ENCODE results near the gene TEX48. TPM values are rescaled to one million over a fixed set of nuclear protein-coding genes. Genes with fewer than 3 reads are reported as not detected.

The TEX48 gene
- total and polyA plus RNA-seq, 2 donors (not counting 1 experiment from before 2014, with no cell fraction given): not detected

GRCh38 chr9:114666851-114667250 lies 15.1 kb downstream of the TEX48 start:
- Histone ChIP-seq H3K4me2 (replicated peaks; ENCODE audit: low read depth, low read length, poor library complexity, severe bottlenecking) (no peak overlapping the region), H3K79me2 (ENCODE audit: control insufficient read depth, insufficient read depth, low read length) (no peaks in the 10 kb centered on the region), H3K9me3 (ENCODE audit: control extremely low read depth in 1 of 3, control insufficient read depth in 2 of 3, insufficient read depth in 1 of 3, low read length in 2 of 3) (no peaks in the 10 kb centered on the region), H3K27ac (ENCODE audit: low read length in 2 of 2) (no peak overlapping the region), H2AFZ (ENCODE audit: insufficient read depth, low read depth, low read length, poor library complexity, severe bottlenecking) (no peak overlapping the region), H3K4me3 (ENCODE audit: control extremely low read depth in 1 of 5, extremely low read depth in 1 of 5, insufficient read depth in 1 of 5, low read depth in 2 of 5, low read length in 4 of 5) (no peak overlapping the region), H3K27me3 (replicated peaks in 1 of 4; ENCODE audit: control extremely low read depth in 1 of 4, control insufficient read depth in 3 of 4, insufficient read depth in 4 of 4, low read length in 3 of 4) (no peaks in the 10 kb centered on the region), H3K4me1 (ENCODE audit: control insufficient read depth in 2 of 2, insufficient read depth in 2 of 2, low read length in 2 of 2) (peaks cover 0 to 4% of the 10 kb centered on the region in 2 donors), H3K36me3 (replicated peaks in 1 of 2; ENCODE audit: control extremely low read depth in 1 of 2, control insufficient read depth in 1 of 2, extremely low read depth in 1 of 2, insufficient read depth in 2 of 2, low read length in 1 of 2) (no peaks in the 10 kb centered on the region), H3K9ac (ENCODE audit: low read length) (no peak overlapping the region), H4K20me1 (ENCODE audit: control insufficient read depth, insufficient read depth, low read length, poor library complexity, severe bottlenecking) (no peaks in the 10 kb centered on the region)
- H3K4me3 Mint-ChIP-seq: no peak overlapping the region
- no peak for ATAC-seq (ENCODE audit: low read depth)
- no peak for TF ChIP-seq EZH2 (IDR thresholded peaks at IDR 0.05; ENCODE audit: borderline replicate concordance, insufficient read depth, low read depth, low read length, poor library complexity, severe bottlenecking)
- TF ChIP-seq, protein P1, sequence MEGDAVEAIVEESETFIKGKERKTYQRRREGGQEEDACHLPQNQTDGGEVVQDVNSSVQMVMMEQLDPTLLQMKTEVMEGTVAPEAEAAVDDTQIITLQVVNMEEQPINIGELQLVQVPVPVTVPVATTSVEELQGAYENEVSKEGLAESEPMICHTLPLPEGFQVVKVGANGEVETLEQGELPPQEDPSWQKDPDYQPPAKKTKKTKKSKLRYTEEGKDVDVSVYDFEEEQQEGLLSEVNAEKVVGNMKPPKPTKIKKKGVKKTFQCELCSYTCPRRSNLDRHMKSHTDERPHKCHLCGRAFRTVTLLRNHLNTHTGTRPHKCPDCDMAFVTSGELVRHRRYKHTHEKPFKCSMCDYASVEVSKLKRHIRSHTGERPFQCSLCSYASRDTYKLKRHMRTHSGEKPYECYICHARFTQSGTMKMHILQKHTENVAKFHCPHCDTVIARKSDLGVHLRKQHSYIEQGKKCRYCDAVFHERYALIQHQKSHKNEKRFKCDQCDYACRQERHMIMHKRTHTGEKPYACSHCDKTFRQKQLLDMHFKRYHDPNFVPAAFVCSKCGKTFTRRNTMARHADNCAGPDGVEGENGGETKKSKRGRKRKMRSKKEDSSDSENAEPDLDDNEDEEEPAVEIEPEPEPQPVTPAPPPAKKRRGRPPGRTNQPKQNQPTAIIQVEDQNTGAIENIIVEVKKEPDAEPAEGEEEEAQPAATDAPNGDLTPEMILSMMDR (IDR thresholded peaks at IDR 0.05): no peak
- WGBS (ENCODE audit: insufficient coverage): 77% methylated on average over 3 of the region's 4 CpGs
- no peak for DNase-seq
- no peak overlapping the region for H3K27ac Mint-ChIP-seq
- H3K9me3 Mint-ChIP-seq (ENCODE audit: insufficient read depth): no peaks in the 10 kb centered on the region
- peaks cover 12% of the 10 kb centered on the region for H3K27me3 Mint-ChIP-seq
- CTCF ChIA-PET: interaction anchor here (1.0 to 2.3 kb wide), 2 partner anchors 14 kb away, joined by 3 to 12 read pairs; no protein-coding TSS in a partner anchor
- H3K4me1 Mint-ChIP-seq: peaks cover 5% of the 10 kb centered on the region
- intact Hi-C loops (cut with micrococcal nuclease): loop anchor here (5.0 kb wide), 1 partner anchor 130 kb away; no protein-coding TSS in a partner anchor
- POLR2A ChIA-PET: no interaction called here

DNA sequence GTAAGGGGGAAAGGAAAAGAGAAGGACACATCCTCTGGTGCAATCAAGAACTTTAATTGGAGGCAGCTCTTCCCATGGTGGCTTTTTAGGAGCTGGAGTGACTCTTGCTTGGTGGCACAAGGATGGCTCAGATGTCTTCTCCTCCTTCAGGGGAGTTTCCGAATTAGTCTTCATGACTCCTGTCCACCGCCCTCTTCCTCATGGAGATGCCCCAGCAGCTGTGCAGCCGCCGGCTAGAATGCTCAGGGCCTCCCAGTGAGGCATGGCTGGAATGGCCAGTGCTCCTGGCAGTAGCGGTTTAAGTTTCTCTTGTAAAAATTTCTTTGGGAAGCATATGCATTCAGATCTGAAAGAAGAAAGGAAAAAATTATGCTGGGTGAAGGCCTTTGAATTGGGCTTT lies 15.6 kb downstream of the TEX48 start:
- Histone ChIP-seq H3K9ac (ENCODE audit: low read length) (no peak overlapping the region), H4K20me1 (ENCODE audit: control insufficient read depth, insufficient read depth, low read length, poor library complexity, severe bottlenecking) (no peaks in the 10 kb centered on the region), H3K27me3 (replicated peaks in 1 of 4; ENCODE audit: control extremely low read depth in 1 of 4, control insufficient read depth in 3 of 4, insufficient read depth in 4 of 4, low read length in 3 of 4) (no peaks in the 10 kb centered on the region), H2AFZ (ENCODE audit: insufficient read depth, low read depth, low read length, poor library complexity, severe bottlenecking) (no peak overlapping the region), H3K9me3 (ENCODE audit: control extremely low read depth in 1 of 3, control insufficient read depth in 2 of 3, insufficient read depth in 1 of 3, low read length in 2 of 3) (no peaks in the 10 kb centered on the region), H3K4me1 (ENCODE audit: control insufficient read depth in 2 of 2, insufficient read depth in 2 of 2, low read length in 2 of 2) (peaks cover 0 to 6% of the 10 kb centered on the region in 2 donors), H3K79me2 (ENCODE audit: control insufficient read depth, insufficient read depth, low read length) (no peaks in the 10 kb centered on the region), H3K4me2 (replicated peaks; ENCODE audit: low read depth, low read length, poor library complexity, severe bottlenecking) (no peak overlapping the region), H3K36me3 (replicated peaks in 1 of 2; ENCODE audit: control extremely low read depth in 1 of 2, control insufficient read depth in 1 of 2, extremely low read depth in 1 of 2, insufficient read depth in 2 of 2, low read length in 1 of 2) (no peaks in the 10 kb centered on the region), H3K4me3 (ENCODE audit: control extremely low read depth in 1 of 5, extremely low read depth in 1 of 5, insufficient read depth in 1 of 5, low read depth in 2 of 5, low read length in 4 of 5) (no peak overlapping the region), H3K27ac (ENCODE audit: low read length in 2 of 2) (no peak overlapping the region)
- CTCF ChIA-PET: interaction anchor here (1.0 to 2.3 kb wide), 2 partner anchors 13 to 15 kb away, joined by 3 to 12 read pairs; no protein-coding TSS in a partner anchor
- TF ChIP-seq, protein P1 (IDR thresholded peaks at IDR 0.05): no peak
- TF ChIP-seq EZH2 (IDR thresholded peaks at IDR 0.05; ENCODE audit: borderline replicate concordance, insufficient read depth, low read depth, low read length, poor library complexity, severe bottlenecking): no peak
- H3K27me3 Mint-ChIP-seq: peaks cover 12% of the 10 kb centered on the region
- POLR2A ChIA-PET: no interaction called here
- DNase-seq (no peak), ATAC-seq (ENCODE audit: low read depth) (no peak)
- no peak overlapping the region for H3K27ac Mint-ChIP-seq
- WGBS (ENCODE audit: insufficient coverage): 96% methylated on average over 4 of the region's 5 CpGs
- H3K4me3 Mint-ChIP-seq: no peak overlapping the region
- peaks cover 6% of the 10 kb centered on the region for H3K4me1 Mint-ChIP-seq
- H3K9me3 Mint-ChIP-seq (ENCODE audit: insufficient read depth): no peaks in the 10 kb centered on the region
- intact Hi-C loops (cut with micrococcal nuclease): loop anchor here (5.0 kb wide), 1 partner anchor 129 kb away; no protein-coding TSS in a partner anchor
